NCI-H460 (cell line): Measurements from ENCODE around the gene PLAC1. TPM values are rescaled to one million over a fixed set of nuclear protein-coding genes. Genes with fewer than 3 reads are reported as not detected.

Source experiments
- DNase-seq: peaks from one replicate; pipeline ENCODE4 v3.0.0-alpha.2; 2016; ENCODE audit warnings: low read depth; ENCODE audit errors: extremely low read depth
- total RNA-seq: library from RNA; depleted of rRNA; stranded (reverse); fragments of >200 nt; shearing (Covaris generic); gene quantifications from 2 replicates; pipeline ENCODE4 v1.2.3, GENCODE V29; 2014

Gene PLAC1
- total RNA-seq, 1 experiment from 2014 or later: 0.62 TPM

DNA sequence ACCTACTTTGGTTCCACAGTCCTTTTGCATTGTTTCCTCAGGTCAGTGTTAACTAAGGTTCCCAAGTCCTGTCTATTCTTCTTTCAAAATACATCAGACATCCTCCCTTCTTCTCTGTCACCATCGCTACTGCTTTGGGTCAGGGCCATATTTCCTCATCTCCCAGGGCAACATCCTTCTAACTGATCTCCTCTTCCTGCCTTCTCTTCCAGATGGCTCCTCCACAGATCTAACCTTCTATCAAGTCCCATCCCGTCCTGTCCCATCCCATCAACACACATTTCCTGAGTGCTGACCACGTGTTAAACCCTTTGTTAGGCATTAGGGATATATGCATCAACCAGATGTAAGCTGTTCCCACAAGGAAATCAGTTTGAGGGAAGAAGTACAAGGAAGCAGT lies 25.9 kb downstream of the PLAC1 start:
- DNase-seq: no peak

DNA sequence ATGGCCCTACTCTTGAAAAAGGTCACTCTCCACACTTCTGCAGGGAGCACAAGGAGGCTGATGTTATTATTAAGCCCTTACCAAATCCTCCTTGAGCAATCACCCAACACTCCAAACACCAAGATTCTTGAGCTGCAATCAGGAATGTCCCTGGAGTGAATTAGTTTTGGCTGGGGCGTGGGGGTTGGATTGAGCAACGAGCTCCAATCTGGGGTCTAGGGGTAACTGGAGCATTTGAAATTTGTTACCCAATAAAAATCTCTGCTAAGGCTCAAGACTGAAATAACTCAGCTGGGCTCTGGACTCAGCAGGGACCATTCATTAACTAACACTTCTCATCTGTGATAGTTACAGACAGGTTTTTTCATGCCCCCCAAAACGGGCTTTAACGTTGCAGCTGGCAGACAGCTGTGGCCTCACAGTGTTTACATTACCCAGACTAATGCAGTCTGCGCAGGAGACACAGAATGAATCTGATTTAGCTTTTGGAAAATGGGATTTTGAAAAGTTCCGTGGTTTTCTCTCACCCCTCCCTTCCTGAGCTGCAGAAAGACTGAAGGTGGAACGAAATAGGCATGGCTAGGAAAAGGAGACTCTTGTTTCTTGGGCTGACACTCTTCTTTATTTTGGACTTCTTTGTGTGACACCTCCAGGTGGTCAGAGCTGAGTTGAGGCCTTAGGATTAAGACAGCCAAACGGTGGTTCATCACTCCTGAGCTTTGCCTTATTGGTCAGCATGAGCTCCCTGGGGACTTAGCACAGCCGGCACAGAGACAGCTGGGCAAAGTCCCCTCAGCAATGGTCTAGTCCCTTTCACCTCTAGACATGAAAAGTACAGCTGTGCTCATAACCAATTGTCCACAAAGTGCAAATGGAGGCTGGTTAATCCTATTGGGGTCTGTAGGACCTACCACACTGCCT lies 26.6 kb downstream of the PLAC1 start:
- DNase-seq: no peak

DNA sequence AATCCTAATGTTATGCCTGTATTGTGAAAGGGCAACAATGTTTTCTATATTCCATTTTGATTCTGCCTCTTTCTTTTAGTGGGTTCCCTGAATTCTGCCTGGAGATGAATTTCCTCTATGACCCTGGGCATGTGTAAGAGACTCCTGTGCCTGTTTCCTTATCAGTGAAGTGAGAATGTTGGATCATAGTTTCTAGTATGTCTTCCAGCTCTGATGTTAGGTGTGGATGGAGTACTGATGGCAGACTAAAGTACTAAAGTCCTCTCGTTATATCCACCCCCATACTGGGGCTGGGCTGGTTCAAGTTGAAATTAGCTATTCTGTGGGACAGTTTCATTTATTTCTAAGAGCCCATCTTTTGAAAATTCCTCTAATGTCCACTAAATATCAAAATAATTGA lies 29.6 kb downstream of the PLAC1 start:
- no peak for DNase-seq

DNA sequence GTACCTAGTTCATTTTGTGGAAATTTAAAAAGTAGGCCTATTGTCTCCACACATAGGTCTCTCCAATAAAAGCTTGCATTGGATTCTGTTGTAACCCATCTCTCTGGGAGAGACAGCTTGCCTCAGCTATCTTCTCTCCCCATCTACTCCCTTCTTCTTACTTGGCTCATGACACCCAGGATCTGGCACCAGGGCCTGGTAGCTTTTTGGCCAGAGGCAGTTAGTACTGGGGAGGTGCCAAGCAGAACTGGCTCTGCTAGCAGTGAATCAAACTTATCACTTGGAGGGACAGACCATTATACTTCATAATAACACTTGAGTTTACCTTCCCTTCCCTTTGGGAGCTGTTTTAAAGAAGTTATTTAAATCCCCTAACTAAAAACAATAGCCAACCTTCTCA lies 31.8 kb downstream of the PLAC1 start:
- no peak for DNase-seq

DNA sequence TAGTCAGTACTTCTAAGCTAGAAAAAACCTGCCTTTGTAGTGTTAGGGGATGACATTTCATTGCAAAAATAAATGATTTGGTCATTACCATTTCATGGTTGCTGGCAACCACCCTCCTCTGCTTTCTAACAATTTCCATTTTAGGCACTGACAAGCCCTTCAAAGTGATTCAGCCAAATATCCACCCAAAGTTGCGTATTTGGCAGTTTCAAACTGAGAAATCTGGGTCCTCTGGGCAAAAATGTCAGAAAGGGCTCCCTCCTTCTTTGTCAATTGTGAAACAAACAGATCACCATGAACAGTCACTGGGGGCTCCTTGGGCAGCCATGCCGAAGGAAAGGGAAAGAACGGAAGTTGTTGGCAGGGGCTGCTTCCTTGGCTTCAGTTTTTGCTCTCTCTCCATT lies 33.0 kb downstream of the PLAC1 start:
- no peak for DNase-seq

DNA sequence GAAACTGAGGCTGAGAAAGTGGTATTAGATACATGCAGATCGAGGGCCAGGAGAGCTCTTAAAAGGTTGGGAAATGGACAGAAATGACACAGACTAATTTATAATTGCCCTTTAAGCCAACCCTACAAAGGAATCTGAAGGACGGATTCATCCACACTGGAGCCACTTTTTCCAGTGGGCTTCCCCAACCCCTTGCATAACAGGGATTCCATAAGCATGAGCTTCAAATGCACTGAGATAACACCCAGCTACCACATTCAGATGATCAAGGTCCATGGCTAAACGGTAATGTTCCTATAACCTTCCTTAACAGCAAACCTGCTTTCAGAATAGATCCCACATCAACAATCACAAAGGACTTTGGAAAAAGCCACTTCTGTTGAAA lies 34.2 kb downstream of the PLAC1 start:
- DNase-seq: no peak

GRCh38 chrX:134623293-134624045 lies 34.8 kb downstream of the PLAC1 start:
- no peak for DNase-seq

GRCh38 chrX:134622813-134623185 lies 35.5 kb downstream of the PLAC1 start:
- DNase-seq: no peak

DNA sequence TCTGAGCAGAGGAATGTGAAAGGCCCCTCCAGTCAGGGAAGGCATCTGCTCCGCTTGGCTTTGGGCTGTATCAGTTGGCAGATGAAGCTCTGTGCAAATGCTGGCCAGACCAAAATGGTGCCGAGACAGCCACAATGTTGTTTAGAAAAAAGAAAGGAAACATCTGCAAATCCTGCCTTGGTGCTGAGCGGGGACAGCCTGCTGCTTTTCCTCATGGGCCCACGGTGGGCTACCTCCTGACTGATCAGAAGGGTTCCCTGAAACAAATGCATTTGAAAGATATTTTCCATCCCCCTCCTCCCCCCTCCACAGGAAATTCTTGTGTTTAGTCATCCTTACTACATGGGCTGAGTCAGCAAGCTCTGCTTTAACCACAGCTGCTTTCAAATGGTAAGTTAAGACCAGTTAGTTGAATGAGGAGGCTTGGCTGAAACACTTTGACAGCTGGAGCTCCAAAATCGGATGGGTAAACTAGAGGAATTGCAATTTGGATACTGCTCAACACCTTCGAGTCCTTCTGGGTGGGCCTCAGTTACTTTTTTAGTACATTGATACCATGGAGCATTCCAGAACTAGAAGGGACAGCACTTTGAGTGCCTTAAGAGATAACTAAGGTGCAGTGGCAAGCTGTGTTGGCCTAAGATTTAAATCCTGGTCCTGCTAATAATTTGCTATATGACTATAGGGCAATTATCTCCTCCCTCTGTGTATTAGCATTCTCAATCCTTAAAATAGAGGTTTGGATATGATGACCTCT lies 36.0 kb downstream of the PLAC1 start:
- DNase-seq: peak; percentile 11

GRCh38 chrX:134619838-134620237 lies 38.4 kb downstream of the PLAC1 start:
- peak; percentile 7 for DNase-seq

GRCh38 chrX:134613396-134613795 lies 44.9 kb downstream of the PLAC1 start:
- DNase-seq: no peak

DNA sequence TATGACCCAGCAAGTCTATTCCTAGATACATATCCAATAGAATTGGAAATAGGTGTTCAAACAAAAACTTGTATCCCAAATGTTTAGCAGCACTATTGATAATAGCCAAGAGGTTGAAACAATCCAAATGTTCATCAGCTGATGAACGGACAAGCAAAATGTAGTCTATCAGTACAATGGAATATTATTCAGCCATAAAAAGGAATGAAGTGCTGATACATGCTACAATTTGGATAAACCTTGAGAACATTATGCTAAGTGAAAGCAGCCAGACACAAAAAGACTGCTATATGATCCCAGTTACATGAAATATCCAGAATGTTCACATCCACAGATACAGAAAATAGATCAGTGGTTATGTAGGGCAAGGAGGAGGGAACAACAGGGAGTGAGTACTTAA lies 50.1 kb downstream of the PLAC1 start:
- DNase-seq: no peak

GRCh38 chrX:134607523-134607922 lies 50.7 kb downstream of the PLAC1 start:
- no peak for DNase-seq

DNA sequence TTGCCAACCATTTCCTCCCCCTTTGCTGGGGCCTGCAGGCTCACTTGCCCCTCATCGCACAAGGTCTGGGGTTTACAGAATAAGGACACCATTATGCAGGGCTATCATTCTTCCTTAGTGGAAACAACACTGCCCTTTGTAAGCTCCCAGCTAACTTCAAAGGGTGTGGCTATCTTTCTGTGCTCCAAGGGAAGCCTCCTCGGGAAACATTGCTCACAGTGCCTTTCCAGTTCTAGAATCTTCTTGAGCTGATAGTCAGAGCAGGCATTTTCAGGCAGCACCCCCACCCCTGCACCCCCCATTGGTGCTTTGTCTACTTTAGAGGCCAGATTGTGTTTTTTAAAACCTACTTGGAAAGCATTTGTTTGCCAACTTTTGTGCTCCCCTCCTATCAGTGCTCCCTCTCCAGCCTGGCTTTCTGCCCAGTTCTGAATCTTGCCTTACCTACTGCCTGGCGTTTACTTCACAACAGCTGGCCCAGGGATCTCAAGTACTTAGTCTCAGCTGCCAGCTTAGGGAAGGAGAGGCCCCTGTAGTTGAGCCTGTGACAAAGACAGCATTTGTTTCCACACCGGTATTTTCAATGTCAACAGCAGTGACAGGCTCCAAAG lies 53.5 kb downstream of the PLAC1 start:
- DNase-seq: no peak

DNA sequence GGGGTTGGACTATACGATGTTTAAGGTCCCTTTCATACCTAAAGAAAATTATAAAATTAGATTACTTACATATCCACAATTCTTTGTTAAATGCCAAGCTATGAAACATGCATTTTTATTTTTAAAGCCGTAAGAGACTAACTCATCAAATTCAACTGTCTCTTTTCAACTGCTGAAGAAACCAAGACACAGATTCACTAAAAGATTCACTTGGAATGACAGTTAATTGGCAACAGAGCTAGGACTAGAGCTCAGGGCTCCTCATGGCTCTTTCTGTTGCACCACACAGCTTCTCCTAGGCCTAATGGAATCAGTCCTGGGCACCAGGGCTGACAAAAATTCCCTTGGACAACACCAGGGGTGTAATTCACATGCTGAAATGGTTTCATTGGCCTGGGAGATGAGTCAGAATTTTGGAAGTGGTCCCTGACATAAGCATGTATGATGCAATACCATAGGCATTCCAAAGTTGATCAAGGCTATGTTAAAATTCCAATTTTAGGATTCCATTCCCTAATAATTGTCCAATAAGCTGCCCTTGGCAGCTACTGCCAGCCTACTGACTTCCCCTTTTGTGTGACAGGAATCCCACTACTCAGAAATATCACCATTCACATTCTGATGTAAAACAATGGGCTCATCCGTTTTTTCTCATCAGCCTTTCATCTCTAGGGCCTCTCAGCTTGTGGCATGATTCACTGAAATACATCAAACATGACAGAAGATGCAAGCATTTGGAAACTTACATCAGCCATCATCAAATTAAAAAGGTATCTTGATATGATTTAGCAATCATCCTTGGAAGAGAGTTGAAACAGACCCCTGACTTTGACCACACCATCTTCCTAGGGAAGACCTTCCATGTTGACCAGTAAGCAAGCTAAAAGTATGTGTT lies 54.2 kb downstream of the PLAC1 start:
- DNase-seq: peak; percentile 34

DNA sequence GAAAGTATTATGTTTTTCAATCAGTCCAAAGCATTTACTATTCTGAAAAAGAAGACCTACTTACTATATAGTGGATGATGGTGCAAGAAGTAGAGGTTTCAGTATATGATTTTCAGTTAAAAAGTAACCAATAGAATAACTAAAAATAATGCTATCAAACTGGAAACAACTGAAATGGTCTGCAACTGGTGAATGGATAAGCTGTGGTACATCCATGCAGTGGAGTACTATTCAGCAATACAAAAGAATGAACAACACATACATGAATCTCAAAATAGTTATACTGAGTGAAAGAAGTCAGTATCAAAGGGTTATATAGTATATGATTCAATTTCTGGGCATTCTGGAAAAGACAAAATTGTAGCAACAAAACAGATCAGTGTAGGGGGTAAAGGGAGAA lies 55.9 kb downstream of the PLAC1 start:
- DNase-seq: no peak

DNA sequence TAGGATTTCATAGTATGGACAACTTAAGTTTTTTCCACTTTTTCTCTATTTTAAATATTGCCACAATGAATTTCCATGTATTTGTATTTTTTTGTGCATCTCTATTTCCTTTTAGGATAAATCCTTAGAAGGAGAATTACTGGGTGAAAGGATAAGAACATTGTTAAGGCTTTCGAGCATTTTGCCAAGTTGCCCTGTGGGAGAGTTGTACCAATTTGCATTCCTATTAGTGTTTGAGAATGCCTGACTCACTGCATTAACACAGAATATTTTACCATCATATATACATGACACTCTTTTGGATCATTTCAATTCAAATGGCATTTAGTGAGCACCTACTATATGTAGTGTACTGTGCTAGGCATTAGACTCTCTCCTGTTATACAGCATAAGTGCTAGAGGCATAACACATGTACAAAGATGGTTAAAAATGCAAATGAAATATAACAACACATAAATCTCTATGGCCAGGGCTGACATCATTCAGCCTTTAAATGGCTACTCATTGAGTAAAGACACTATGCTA lies 57.0 kb downstream of the PLAC1 start:
- no peak for DNase-seq

- no peak for DNase-seq
Observed at GRCh38 chrX:134600714-134601113, 57.6 kb downstream of the PLAC1 start.

DNA sequence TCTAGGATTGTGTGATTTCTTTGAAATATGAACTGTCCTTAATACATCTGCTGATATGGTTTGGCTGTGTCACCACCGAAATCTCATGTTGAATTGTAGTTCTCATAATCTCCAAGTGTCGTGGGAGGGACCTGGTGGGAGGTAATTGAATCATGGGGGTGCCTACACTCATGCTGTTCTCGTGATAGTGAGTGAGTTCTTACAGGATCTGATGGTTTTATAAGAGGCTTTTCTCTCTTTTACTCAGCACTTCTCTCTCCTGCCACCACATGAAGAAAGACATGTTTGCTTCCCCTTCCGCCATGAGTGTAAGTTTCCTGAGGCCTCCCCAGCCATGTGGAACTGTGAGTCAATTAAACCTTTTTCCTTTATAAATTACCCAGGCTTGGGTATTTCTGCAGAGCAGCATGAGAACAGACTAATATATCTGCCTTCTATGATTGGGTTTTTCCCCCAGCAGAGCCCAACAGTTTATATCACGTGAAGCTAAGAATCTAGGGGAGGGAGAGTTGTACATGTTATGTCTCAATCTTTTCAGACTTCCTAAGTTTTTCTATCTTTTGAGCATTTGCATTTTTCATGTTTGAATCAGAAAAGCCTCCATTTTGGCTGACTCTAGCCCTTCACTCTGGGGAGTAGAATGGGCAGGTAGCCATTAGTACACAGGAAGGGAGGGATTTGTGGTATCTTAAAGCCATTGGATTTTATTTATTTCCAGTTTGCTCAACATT lies 58.9 kb downstream of the PLAC1 start:
- DNase-seq: no peak
